ENCODE measurements around the gene NOL9. TPM values are rescaled to one million over a fixed set of nuclear protein-coding genes. Genes with fewer than 3 reads are reported as not detected.

The NOL9 gene
- total and polyA plus RNA-seq, 2 of the 13 experiments (the other 11 are each of a cell fraction or from before 2014, with no cell fraction given) = 18.0 to 24.7 TPM

GRCh38 chr1:6579374-6580118 is 25.2 kb upstream of the NOL9 start, which contains the start of gene ZBTB48 (continued):
- peak; percentile 66; the same call in 1 of the 2 replicates for TF ChIP-seq IKZF5 (CRISPR knock-in tag; IDR thresholded peaks at IDR 0.05)
- TF ChIP-seq POGZ (CRISPR knock-in tag; IDR thresholded peaks at IDR 0.05) = no peak; the same call in 1 of the 2 replicates
- TF ChIP-seq BHLHE40 (IDR thresholded peaks at IDR 0.05; ENCODE audit: low read length) = no peak
- no peak for TF ChIP-seq RERE (CRISPR knock-in tag; IDR thresholded peaks at IDR 0.05; ENCODE audit: low read depth)
- TF ChIP-seq ZNF33B (CRISPR knock-in tag; IDR thresholded peaks at IDR 0.05) = no peak
- TF ChIP-seq TBL1XR1 (IDR thresholded peaks at IDR 0.05; ENCODE audit: borderline replicate concordance, low read length, partially characterized antibody) = no peak
- peak; percentile 91 for TF ChIP-seq HOXA3 (CRISPR knock-in tag; IDR thresholded peaks at IDR 0.05)
- TF ChIP-seq ETV6 (CRISPR knock-in tag; conservative IDR thresholded peaks at IDR 0.05) = no peak
- no peak for TF ChIP-seq GTF3A (CRISPR knock-in tag; conservative IDR thresholded peaks at IDR 0.05)
- no peak for TF ChIP-seq ZNF761 (CRISPR knock-in tag; conservative IDR thresholded peaks at IDR 0.05)
- 0 out of 2 replicates have a peak, but pooled peaks have one; percentile 65 for TF ChIP-seq ARID2 (CRISPR knock-in tag; IDR thresholded peaks at IDR 0.05; ENCODE audit: borderline replicate concordance)
- no peak for TF ChIP-seq SIX1 (CRISPR knock-in tag; IDR thresholded peaks at IDR 0.05; ENCODE audit: borderline replicate concordance)
- no peak; the same call in 1 of the 2 replicates for TF ChIP-seq PHF21A (CRISPR knock-in tag; IDR thresholded peaks at IDR 0.05)
- no peak for TF ChIP-seq ZNF282 (IDR thresholded peaks at IDR 0.05; ENCODE audit: partially characterized antibody)
- TF ChIP-seq HNF1A (IDR thresholded peaks at IDR 0.05; ENCODE audit: low read depth) = no peak
- 0 out of 2 replicates have a peak, but pooled peaks have one; percentile 8 for TF ChIP-seq HNF1A (CRISPR knock-in tag; IDR thresholded peaks at IDR 0.05; ENCODE audit: borderline replicate concordance)
- peak; percentile 27; the same call in 1 of the 2 replicates for TF ChIP-seq ESRRA (CRISPR knock-in tag; IDR thresholded peaks at IDR 0.05; ENCODE audit: low read depth)
- 0 out of 2 replicates have a peak, but pooled peaks have one; percentile 33 for TF ChIP-seq ZNF451 (CRISPR knock-in tag; IDR thresholded peaks at IDR 0.05)
- no peak for TF ChIP-seq RCOR2 (CRISPR knock-in tag; IDR thresholded peaks at IDR 0.05)
- TF ChIP-seq ZNF570 (CRISPR knock-in tag; IDR thresholded peaks at IDR 0.05; ENCODE audit: borderline replicate concordance) = no peak
